HEK293 (cell line): ENCODE data around the gene SMAD1.

ENCODE experiments used
- CTCF ChIP-seq: fragments of 450-650 bp; formaldehyde crosslinking; IDR thresholded peaks from 2 replicates; pipeline ENCODE4 v1.5.1; 2016; ENCODE audit warnings: missing biosample characterization, missing genetic modification characterization
- ZBTB21 ChIP-seq: fragments of 450-650 bp; formaldehyde crosslinking; IDR thresholded peaks from 2 replicates; pipeline ENCODE4 v1.5.1; 2017; ENCODE audit warnings: missing biosample characterization, missing genetic modification characterization
- ZNF112 ChIP-seq: fragments of 450-650 bp; formaldehyde crosslinking; IDR thresholded peaks from 2 replicates; pipeline ENCODE4 v1.5.0; 2017; ENCODE audit warnings: missing biosample characterization, missing genetic modification characterization
- ZNF292 ChIP-seq: fragments of 450-650 bp; formaldehyde crosslinking; IDR thresholded peaks from 2 replicates; pipeline ENCODE4 v1.5.1; 2016; ENCODE audit warnings: low read depth, missing biosample characterization, missing genetic modification characterization, borderline replicate concordance
- ZNF324 ChIP-seq: fragments of 450-650 bp; formaldehyde crosslinking; IDR thresholded peaks from 2 replicates; pipeline ENCODE4 v1.5.1; 2016; ENCODE audit warnings: missing biosample characterization, missing genetic modification characterization
- TF ChIP-seq, protein P1 (sequence below): fragments of 450-650 bp; formaldehyde crosslinking; conservative IDR thresholded peaks from 2 replicates; pipeline ENCODE4 v1.5.1; 2016; ENCODE audit warnings: low read depth, missing biosample characterization, missing genetic modification characterization

DNA sequence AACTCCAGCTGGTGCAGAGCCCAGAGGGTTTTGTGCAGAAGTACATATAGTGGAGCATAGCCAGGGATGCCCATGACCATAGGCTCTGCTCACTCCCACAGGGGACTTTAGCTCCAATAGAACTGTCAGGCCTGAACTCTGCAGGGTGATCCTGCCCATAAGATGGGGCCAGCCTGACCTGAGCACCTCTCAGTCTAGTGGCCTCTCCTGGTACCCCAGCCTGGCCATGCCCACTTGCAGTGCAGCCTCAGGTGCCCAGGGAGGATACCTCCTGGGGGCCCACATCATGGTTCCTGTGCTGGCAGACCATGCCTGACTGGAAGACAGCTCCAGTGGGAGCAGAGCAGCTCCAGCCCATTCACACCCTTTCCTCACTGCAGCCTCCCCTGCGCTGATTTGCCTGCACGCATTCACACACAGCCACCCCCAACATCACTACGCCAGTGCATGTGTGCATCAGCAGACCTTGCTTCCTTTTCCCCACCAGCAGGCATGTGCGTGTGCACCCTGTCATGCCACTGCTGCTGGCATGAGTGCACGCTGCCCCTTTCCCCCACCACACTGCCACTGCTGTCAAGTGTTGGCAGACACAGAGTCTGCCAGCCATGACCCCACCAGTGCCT, 84.5 kb downstream of the SMAD1 start:
- TF ChIP-seq ZNF112 (no peak), CTCF (no peak), ZBTB21 (no peak), ZNF292 (tag by site-specific recombination) (no peak), ZNF324 (no peak)
- TF ChIP-seq, protein P1, sequence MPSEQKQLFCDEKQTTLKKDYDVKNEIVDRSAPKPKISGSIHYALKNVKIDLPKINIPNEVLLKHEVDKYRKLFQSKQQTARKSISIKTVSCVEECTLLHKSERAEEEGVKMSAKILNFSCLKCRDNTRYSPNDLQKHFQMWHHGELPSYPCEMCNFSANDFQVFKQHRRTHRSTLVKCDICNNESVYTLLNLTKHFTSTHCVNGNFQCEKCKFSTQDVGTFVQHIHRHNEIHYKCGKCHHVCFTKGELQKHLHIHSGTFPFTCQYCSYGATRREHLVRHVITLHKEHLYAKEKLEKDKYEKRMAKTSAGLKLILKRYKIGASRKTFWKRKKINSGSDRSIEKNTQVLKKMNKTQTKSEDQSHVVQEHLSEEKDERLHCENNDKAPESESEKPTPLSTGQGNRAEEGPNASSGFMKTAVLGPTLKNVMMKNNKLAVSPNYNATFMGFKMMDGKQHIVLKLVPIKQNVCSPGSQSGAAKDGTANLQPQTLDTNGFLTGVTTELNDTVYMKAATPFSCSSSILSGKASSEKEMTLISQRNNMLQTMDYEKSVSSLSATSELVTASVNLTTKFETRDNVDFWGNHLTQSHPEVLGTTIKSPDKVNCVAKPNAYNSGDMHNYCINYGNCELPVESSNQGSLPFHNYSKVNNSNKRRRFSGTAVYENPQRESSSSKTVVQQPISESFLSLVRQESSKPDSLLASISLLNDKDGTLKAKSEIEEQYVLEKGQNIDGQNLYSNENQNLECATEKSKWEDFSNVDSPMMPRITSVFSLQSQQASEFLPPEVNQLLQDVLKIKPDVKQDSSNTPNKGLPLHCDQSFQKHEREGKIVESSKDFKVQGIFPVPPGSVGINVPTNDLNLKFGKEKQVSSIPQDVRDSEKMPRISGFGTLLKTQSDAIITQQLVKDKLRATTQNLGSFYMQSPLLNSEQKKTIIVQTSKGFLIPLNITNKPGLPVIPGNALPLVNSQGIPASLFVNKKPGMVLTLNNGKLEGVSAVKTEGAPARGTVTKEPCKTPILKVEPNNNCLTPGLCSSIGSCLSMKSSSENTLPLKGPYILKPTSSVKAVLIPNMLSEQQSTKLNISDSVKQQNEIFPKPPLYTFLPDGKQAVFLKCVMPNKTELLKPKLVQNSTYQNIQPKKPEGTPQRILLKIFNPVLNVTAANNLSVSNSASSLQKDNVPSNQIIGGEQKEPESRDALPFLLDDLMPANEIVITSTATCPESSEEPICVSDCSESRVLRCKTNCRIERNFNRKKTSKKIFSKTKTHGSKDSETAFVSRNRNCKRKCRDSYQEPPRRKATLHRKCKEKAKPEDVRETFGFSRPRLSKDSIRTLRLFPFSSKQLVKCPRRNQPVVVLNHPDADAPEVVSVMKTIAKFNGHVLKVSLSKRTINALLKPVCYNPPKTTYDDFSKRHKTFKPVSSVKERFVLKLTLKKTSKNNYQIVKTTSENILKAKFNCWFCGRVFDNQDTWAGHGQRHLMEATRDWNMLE (tag by site-specific recombination): no peak
